HG03342 (cell line): ENCODE data around the gene CST3.
"Not testable (repeated sequence)": the region's sequence is repeated elsewhere in the genome, so short reads cannot be mapped to it uniquely, and the experiment has no call there.

Source experiments
- ATAC-seq: cut with Tn5 transposase; IDR thresholded peaks from one replicate; pipeline ENCODE4 v1.9.1; 2021; ENCODE audit warnings: mild to moderate bottlenecking, moderate library complexity; ENCODE audit not compliant: unreplicated experiment

CST3 gene

GRCh38 chr20:23637282-23638221, at the start of gene CST3:
Gene CST3 (minus strand): TSS chr20:23637955. CDS start chr20:23637862, 93 bp downstream.
- peak; percentile 48 for ATAC-seq

- ATAC-seq, result no peak
These were observed 48.4 kb upstream of the CST3 start for GRCh38 chr20:23686046-23686750.

- ATAC-seq, result not testable (repeated sequence)
These were observed 47.8 kb upstream of the CST3 start for GRCh38 chr20:23685529-23685896.

- no peak for ATAC-seq
These were observed 46.5 kb upstream of the CST3 start for GRCh38 chr20:23684261-23684660.

GRCh38 chr20:23683807-23684206, 46.1 kb upstream of the CST3 start:
- ATAC-seq, result no peak

- ATAC-seq, result no peak
These were observed 45.5 kb upstream of the CST3 start for GRCh38 chr20:23683281-23683680.

- ATAC-seq, result no peak
These were observed 42.4 kb upstream of the CST3 start for GRCh38 chr20:23680146-23680545.

GRCh38 chr20:23679133-23680092, 41.7 kb upstream of the CST3 start:
- no peak for ATAC-seq

- no peak for ATAC-seq
These were observed 35.5 kb upstream of the CST3 start for GRCh38 chr20:23673209-23673608.

- ATAC-seq, result no peak
These were observed 34.4 kb upstream of the CST3 start for GRCh38 chr20:23672158-23672557.

GRCh38 chr20:23671479-23671878, 33.7 kb upstream of the CST3 start:
- no peak for ATAC-seq

GRCh38 chr20:23670361-23670760, 32.6 kb upstream of the CST3 start:
- ATAC-seq, result no peak

GRCh38 chr20:23669866-23670265, 32.1 kb upstream of the CST3 start:
- no peak for ATAC-seq

- no peak for ATAC-seq
These were observed 31.6 kb upstream of the CST3 start for GRCh38 chr20:23669327-23669726.

GRCh38 chr20:23668477-23668951, 30.8 kb upstream of the CST3 start:
- ATAC-seq, result no peak

- ATAC-seq, result no peak
These were observed 29.9 kb upstream of the CST3 start for GRCh38 chr20:23667666-23668065.

GRCh38 chr20:23666698-23667097, 28.9 kb upstream of the CST3 start:
- ATAC-seq, result no peak

- no peak for ATAC-seq
These were observed 28.4 kb upstream of the CST3 start for GRCh38 chr20:23666189-23666588.

- ATAC-seq, result no peak
These were observed 27.2 kb upstream of the CST3 start for GRCh38 chr20:23664954-23665353.

- not testable (repeated sequence) for ATAC-seq
These were observed 26.3 kb upstream of the CST3 start for GRCh38 chr20:23664046-23664445.

- no peak for ATAC-seq
These were observed 25.4 kb upstream of the CST3 start for GRCh38 chr20:23663180-23663579.
